Fibroblast of lung (primary cell): ENCODE measurements around the gene DENND4B. TPM values are rescaled to one million over a fixed set of nuclear protein-coding genes. Genes with fewer than 3 reads are reported as not detected.
A peak's percentile ranks its signal among the peaks of the same experiment; 100 is the strongest.

Experiments used
- DNase-seq, 2 donors: peaks; one replicate each; pipeline versions ENCODE4 v3.0.0 to v3.0.0-alpha.2; 2010; ENCODE audit warnings: low read depth in 2 of 2
- H2AFZ ChIP-seq: 2 replicates; pipeline ENCODE4 v1.5.1; 2012; ENCODE audit warnings: low read length, control low read depth, inconsistent platforms
- H3K27ac ChIP-seq: 2 replicates; pipeline ENCODE4 v1.5.1; 2011; ENCODE audit warnings: low read length, control low read depth; ENCODE audit not compliant: insufficient read depth
- H3K27me3 ChIP-seq: 2 replicates; pipeline ENCODE4 v1.5.1; 2011; ENCODE audit warnings: mild to moderate bottlenecking, low read length; ENCODE audit not compliant: control insufficient read depth, insufficient read depth
- H3K36me3 ChIP-seq: 2 replicates; pipeline ENCODE4 v1.5.1; 2011; ENCODE audit warnings: low read length; ENCODE audit not compliant: control insufficient read depth, insufficient read depth
- H3K4me1 ChIP-seq: 2 replicates; pipeline ENCODE4 v1.5.1; 2011; ENCODE audit warnings: low read length; ENCODE audit not compliant: control insufficient read depth, insufficient read depth; ENCODE audit errors: extremely low read depth
- H3K4me2 ChIP-seq: 2 replicates; pipeline ENCODE4 v1.5.1; 2011; ENCODE audit warnings: low read length, control low read depth; ENCODE audit not compliant: insufficient read depth; ENCODE audit errors: extremely low read depth
- H3K4me3 ChIP-seq, 4 experiments: fragments of 200-600 bp in 1 of 4; sonication (generic) in 1 of 4; replicated peaks in 1 of 4; 2 replicates each; pipeline ENCODE4 v1.5.1; 2011 to 2016; ENCODE audit warnings: low read length in 4 of 4, low read depth in 3 of 4, mild to moderate bottlenecking in 3 of 4, control low read depth in 2 of 4, inconsistent platforms in 1 of 4, mixed read lengths in 1 of 4; ENCODE audit not compliant: insufficient read depth in 1 of 4; ENCODE audit errors: control extremely low read depth in 1 of 4
- H3K79me2 ChIP-seq: 2 replicates; pipeline ENCODE4 v1.5.1; 2012; ENCODE audit warnings: mild to moderate bottlenecking, low read length, inconsistent platforms; ENCODE audit not compliant: control insufficient read depth, insufficient read depth
- H3K9ac ChIP-seq: 2 replicates; pipeline ENCODE4 v1.5.1; 2011; ENCODE audit warnings: mild to moderate bottlenecking, low read length, control low read depth; ENCODE audit not compliant: insufficient read depth
- H3K9me3 ChIP-seq: 2 replicates; pipeline ENCODE4 v1.5.1; 2012; ENCODE audit warnings: low read depth, low read length; ENCODE audit not compliant: control insufficient read depth, insufficient read depth
- H4K20me1 ChIP-seq: 2 replicates; pipeline ENCODE4 v1.5.1; 2011; ENCODE audit warnings: low read length; ENCODE audit not compliant: control insufficient read depth, insufficient read depth; ENCODE audit errors: extremely low read depth
- EZH2 ChIP-seq: IDR thresholded peaks from 2 replicates; pipeline ENCODE4 v1.5.1; 2012; ENCODE audit warnings: low read length, control low read depth, mild to moderate bottlenecking; ENCODE audit errors: missing control alignments
- polyA plus RNA-seq, 2 donors: library from polyadenylated mRNA; depleted of rRNA in 1 of 2; stranded (reverse) in 1 of 2; unstranded in 1 of 2; fragments of >200 nt; gene quantifications; 2 replicates each; pipeline ENCODE4 v1.2.1, GENCODE V29; 2011 to 2012; ENCODE audit warnings: missing spikeins in 1 of 2
- total RNA-seq: library from RNA; depleted of rRNA; stranded (reverse); fragments of >200 nt; gene quantifications from 2 replicates; pipeline ENCODE4 v1.2.1, GENCODE V29; 2014
- TF ChIP-seq, protein P1 (sequence below), 2 donors: IDR thresholded peaks in 1 of 2; conservative IDR thresholded peaks in 1 of 2; 1 replicate in 1 of 2; 2 replicates in 1 of 2; pipeline ENCODE4 v1.5.1; 2011 to 2012; ENCODE audit warnings: low read length in 2 of 2, control low read depth in 1 of 2, inconsistent platforms in 1 of 2, low read depth in 1 of 2, mild to moderate bottlenecking in 1 of 2

Gene DENND4B
- total and polyA plus RNA-seq, 2 donors (not counting 1 experiment from before 2014, with no cell fraction given): 9.1 to 17.7 TPM

DNA sequence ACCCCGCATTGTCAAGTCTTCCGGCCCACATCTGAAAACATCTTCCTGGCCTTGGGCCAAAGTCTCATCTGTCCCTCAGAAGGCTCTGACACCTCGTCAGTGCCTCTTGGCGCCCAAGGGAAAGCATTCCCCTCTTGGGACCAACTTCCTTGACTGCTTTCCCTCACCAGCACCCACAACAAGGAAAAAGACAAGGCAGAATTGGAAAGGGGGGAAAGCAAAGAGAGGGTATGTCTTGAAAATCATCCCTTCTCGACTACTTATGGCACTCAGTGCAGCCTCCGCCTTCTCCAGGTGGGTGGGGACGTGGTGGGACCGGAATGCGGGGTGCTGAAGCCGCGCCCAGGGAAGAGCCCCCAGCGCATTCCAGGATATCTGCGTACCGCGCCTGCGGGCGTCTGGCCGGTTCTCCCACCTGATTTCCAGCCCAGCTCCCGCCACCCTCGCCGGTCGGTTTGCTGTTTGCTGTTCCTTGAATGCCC lies 17.4 kb upstream of the DENND4B start:
- TF ChIP-seq EZH2: no peak
- TF ChIP-seq, protein P1, sequence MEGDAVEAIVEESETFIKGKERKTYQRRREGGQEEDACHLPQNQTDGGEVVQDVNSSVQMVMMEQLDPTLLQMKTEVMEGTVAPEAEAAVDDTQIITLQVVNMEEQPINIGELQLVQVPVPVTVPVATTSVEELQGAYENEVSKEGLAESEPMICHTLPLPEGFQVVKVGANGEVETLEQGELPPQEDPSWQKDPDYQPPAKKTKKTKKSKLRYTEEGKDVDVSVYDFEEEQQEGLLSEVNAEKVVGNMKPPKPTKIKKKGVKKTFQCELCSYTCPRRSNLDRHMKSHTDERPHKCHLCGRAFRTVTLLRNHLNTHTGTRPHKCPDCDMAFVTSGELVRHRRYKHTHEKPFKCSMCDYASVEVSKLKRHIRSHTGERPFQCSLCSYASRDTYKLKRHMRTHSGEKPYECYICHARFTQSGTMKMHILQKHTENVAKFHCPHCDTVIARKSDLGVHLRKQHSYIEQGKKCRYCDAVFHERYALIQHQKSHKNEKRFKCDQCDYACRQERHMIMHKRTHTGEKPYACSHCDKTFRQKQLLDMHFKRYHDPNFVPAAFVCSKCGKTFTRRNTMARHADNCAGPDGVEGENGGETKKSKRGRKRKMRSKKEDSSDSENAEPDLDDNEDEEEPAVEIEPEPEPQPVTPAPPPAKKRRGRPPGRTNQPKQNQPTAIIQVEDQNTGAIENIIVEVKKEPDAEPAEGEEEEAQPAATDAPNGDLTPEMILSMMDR (conservative IDR thresholded peaks at IDR 0.05 in 1 of 2, IDR thresholded peaks at IDR 0.05 in 1 of 2; ENCODE audit: low read depth in 1 of 2, low read length in 2 of 2): no peak
- no peaks in the 10 kb centered on the region for H3K27me3 ChIP-seq
- H3K27ac ChIP-seq: peak overlapping the region; percentile 91
- peaks cover 4% of the 10 kb centered on the region for H3K36me3 ChIP-seq
- peak overlapping the region; percentile 72 to 88 (median 78) for H3K4me3 ChIP-seq
- no peaks in the 10 kb centered on the region for H4K20me1 ChIP-seq
- peak overlapping the region; percentile 99 for H3K4me2 ChIP-seq
- peak in 1 of 2 donors; percentile 72 for DNase-seq
- peaks cover 20% of the 10 kb centered on the region for H3K4me1 ChIP-seq
- H3K9me3 ChIP-seq: no peaks in the 10 kb centered on the region
- H3K9ac ChIP-seq: peak overlapping the region; percentile 88
- peaks cover 12% of the 10 kb centered on the region for H3K79me2 ChIP-seq
- peak overlapping the region; percentile 75 for H2AFZ ChIP-seq

DNA sequence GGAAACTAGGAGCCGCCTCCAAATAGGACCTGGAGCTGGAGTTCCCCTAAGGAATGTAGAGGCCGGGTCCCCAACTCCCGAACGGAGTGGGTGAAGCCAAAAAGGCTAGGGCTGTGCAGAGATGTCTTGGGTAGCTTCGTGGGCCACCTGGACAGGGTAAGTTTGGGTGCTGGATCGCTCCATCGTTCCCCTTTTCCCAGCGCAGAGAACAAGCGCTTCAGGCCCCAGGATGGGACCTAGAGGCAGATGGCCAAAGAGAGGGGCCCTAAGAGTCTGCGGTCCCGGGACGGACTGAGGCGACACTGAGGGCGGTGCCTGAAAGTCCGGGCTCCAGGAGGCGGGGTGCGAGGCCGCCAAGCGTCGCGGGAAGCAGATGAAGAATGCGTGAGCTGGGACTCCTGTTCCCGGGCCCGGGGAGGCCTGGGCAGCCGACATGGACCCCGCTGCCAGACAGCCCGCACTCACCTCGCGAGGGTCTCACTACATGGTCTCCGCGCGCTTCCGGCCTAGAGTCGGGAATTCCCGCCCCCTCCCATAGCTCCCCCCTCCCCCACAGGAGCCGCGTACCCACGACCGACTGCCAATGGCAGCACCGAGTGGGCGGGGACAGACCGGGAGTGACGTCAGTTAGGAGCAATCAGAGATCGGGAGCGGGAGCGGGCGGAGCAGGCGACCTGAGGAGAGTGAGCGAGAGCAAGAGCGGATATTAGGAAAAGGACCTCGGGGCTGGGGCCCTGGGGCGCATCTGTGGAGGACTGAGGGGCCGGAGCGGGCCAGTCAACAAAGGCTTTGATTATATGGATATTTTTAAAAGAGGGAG lies 16.7 kb upstream of the DENND4B start, which contains the start of gene SLC39A1:
Gene SLC39A1, minus strand, starts transcription at position 508 of the 820 bp plus-strand sequence. CDS start 822 bp downstream, outside the sequence.
- Histone ChIP-seq H3K79me2 (peaks cover 12% of the 10 kb centered on the region), H3K27me3 (no peaks in the 10 kb centered on the region), H3K36me3 (peaks cover 4% of the 10 kb centered on the region), H2AFZ (peak within 1 kb of the TSS; percentile 75), H4K20me1 (no peaks in the 10 kb centered on the region), H3K9me3 (no peaks in the 10 kb centered on the region), H3K9ac (peak within 1 kb of the TSS; percentile 88), H3K4me3 (peak within 1 kb of the TSS; percentile 72 to 88 (median 78)), H3K27ac (peak within 1 kb of the TSS; percentile 91), H3K4me2 (peak within 1 kb of the TSS; percentile 99), H3K4me1 (peaks cover 20% of the 10 kb centered on the region)
- peak; percentile 95 to 96 for DNase-seq
- TF ChIP-seq EZH2: no peak
- TF ChIP-seq, protein P1 (conservative IDR thresholded peaks at IDR 0.05 in 1 of 2, IDR thresholded peaks at IDR 0.05 in 1 of 2; ENCODE audit: low read depth in 1 of 2, low read length in 2 of 2): no peak
